Gastroesophageal sphincter (tissue), 4 donors: ENCODE measurements around the gene MSRB1. TPM values are rescaled to one million over a fixed set of nuclear protein-coding genes. Genes with fewer than 3 reads are reported as not detected.

ENCODE experiments used
- ATAC-seq: fragments of 150-250 bp; one replicate; pipeline ENCODE4 v1.9.1; 2016; ENCODE audit warnings: mild to moderate bottlenecking, moderate library complexity
- H3K27ac ChIP-seq, 4 donors: fragments of 200-600 bp; sonication (generic) in 3 of 4; 1 replicate in 3 of 4; 2 replicates in 1 of 4; pipeline ENCODE4 v1.5.1; 2016 to 2019
- H3K27me3 ChIP-seq: fragments of 200-600 bp; sonication (generic); one replicate; pipeline ENCODE4 v1.5.1; 2019
- H3K36me3 ChIP-seq, 2 donors: fragments of 200-600 bp; sonication (generic); one replicate each; pipeline ENCODE4 v1.5.1; 2019; ENCODE audit warnings: control low read depth in 1 of 2
- H3K4me1 ChIP-seq, 3 donors: fragments of 200-600 bp; sonication (generic); 1 replicate in 2 of 3; 2 replicates in 1 of 3; pipeline ENCODE4 v1.5.1; 2016 to 2019; ENCODE audit warnings: control low read depth in 2 of 3
- H3K4me3 ChIP-seq, 2 donors: fragments of 200-600 bp; sonication (generic); one replicate each; pipeline ENCODE4 v1.5.1; 2019; ENCODE audit warnings: mild to moderate bottlenecking in 1 of 2, moderate library complexity in 1 of 2
- H3K9me3 ChIP-seq, 3 donors: fragments of 200-600 bp; sonication (generic); one replicate each; pipeline ENCODE4 v1.5.1; 2017 to 2019; ENCODE audit warnings: control low read depth in 2 of 3
- CTCF ChIP-seq, 4 experiments: fragments of 200-600 bp in 2 of 4; fragments of 450-650 bp in 2 of 4; sonication (generic) in 1 of 4; IDR thresholded peaks; one replicate each; pipeline ENCODE4 v1.5.1; 2017 to 2019; ENCODE audit warnings: antibody characterized with exemption in 4 of 4, mild to moderate bottlenecking in 2 of 4, moderate library complexity in 2 of 4
- EP300 ChIP-seq: sonication (generic); formaldehyde crosslinking; IDR thresholded peaks from one replicate; pipeline ENCODE4 v1.6.1; 2017; ENCODE audit warnings: antibody characterized with exemption, mild to moderate bottlenecking
- POLR2A ChIP-seq, 2 donors: fragments of 450-650 bp; IDR thresholded peaks; one replicate each; pipeline ENCODE4 v1.6.1; 2017; ENCODE audit warnings: antibody characterized with exemption in 2 of 2, mild to moderate bottlenecking in 2 of 2, moderate library complexity in 1 of 2
- POLR2AphosphoS5 ChIP-seq: sonication (generic); formaldehyde crosslinking; IDR thresholded peaks from one replicate; pipeline ENCODE4 v1.6.1; 2017; ENCODE audit warnings: antibody characterized with exemption
- WGBS, 2 donors: methylation state at CpG; one replicate each; pipeline ENCODE4 v1.1.5; 2018; ENCODE audit warnings: low coverage in 1 of 2; 5-methylcytosine and 5-hydroxymethylcytosine counted together
- total RNA-seq, 4 donors: library from RNA; depleted of rRNA; stranded (reverse); fragments of >200 nt; gene quantifications; one replicate each; pipeline ENCODE4 v1.1.0, GENCODE V29; 2016

Gene MSRB1
- total RNA-seq, 4 donors from 2014 or later: 23.8 to 53.7 (median 44.8) TPM

GRCh38 chr16:1917665-1918350 is 25.2 kb downstream of the MSRB1 start:
- no peak for ATAC-seq
- Histone ChIP-seq H3K4me3 (peak overlapping the region in 1 of 2 donors; percentile 16), H3K9me3 (no peaks in the 10 kb centered on the region), H3K4me1 (peaks cover 0 to 14% (median 0%) of the 10 kb centered on the region in 3 donors), H3K27me3 (peaks cover 99% of the 10 kb centered on the region), H3K27ac (no peak overlapping the region), H3K36me3 (no peaks in the 10 kb centered on the region)
- 0% methylated on average over 2 of the region's 81 CpGs; no CpG with 5 or more reads in 1 of the 2 donors for WGBS, 2 donors
- TF ChIP-seq EP300 (no peak), CTCF (IDR thresholded peaks at IDR 0.05) (no peak), POLR2A (IDR thresholded peaks at IDR 0.05) (no peak), POLR2AphosphoS5 (no peak)

- peaks cover 0 to 14% (median 0%) of the 10 kb centered on the region in 3 donors for H3K4me1 ChIP-seq
- H3K27ac ChIP-seq: no peak overlapping the region
- H3K27me3 ChIP-seq: peaks cover 92% of the 10 kb centered on the region
- no peak for TF ChIP-seq POLR2A (IDR thresholded peaks at IDR 0.05)
- no peak for TF ChIP-seq CTCF (IDR thresholded peaks at IDR 0.05)
- TF ChIP-seq POLR2AphosphoS5: no peak
- no peak for TF ChIP-seq EP300
- ATAC-seq: no peak
- H3K9me3 ChIP-seq: no peaks in the 10 kb centered on the region
- no peak overlapping the region for H3K4me3 ChIP-seq
- no peaks in the 10 kb centered on the region for H3K36me3 ChIP-seq
- WGBS, 2 donors: 0% methylated on average over 1 of the region's 22 CpGs; no CpG with 5 or more reads in 1 of the 2 donors
These were observed 25.8 kb downstream of the MSRB1 start for GRCh38 chr16:1917056-1917664.

- Histone ChIP-seq H3K9me3 (no peaks in the 10 kb centered on the region), H3K27me3 (peaks cover 87% of the 10 kb centered on the region), H3K4me3 (no peak overlapping the region), H3K36me3 (no peaks in the 10 kb centered on the region), H3K4me1 (peaks cover 0 to 14% (median 0%) of the 10 kb centered on the region in 3 donors), H3K27ac (no peak overlapping the region)
- no peak for ATAC-seq
- TF ChIP-seq POLR2A (IDR thresholded peaks at IDR 0.05): no peak
- TF ChIP-seq POLR2AphosphoS5: no peak
- TF ChIP-seq EP300: no peak
- TF ChIP-seq CTCF (IDR thresholded peaks at IDR 0.05): no peak
- 10 to 20% methylated on average over 1 to 2 of the region's 5 CpGs for WGBS, 2 donors
These were observed 26.4 kb downstream of the MSRB1 start for GRCh38 chr16:1916640-1916990.

DNA sequence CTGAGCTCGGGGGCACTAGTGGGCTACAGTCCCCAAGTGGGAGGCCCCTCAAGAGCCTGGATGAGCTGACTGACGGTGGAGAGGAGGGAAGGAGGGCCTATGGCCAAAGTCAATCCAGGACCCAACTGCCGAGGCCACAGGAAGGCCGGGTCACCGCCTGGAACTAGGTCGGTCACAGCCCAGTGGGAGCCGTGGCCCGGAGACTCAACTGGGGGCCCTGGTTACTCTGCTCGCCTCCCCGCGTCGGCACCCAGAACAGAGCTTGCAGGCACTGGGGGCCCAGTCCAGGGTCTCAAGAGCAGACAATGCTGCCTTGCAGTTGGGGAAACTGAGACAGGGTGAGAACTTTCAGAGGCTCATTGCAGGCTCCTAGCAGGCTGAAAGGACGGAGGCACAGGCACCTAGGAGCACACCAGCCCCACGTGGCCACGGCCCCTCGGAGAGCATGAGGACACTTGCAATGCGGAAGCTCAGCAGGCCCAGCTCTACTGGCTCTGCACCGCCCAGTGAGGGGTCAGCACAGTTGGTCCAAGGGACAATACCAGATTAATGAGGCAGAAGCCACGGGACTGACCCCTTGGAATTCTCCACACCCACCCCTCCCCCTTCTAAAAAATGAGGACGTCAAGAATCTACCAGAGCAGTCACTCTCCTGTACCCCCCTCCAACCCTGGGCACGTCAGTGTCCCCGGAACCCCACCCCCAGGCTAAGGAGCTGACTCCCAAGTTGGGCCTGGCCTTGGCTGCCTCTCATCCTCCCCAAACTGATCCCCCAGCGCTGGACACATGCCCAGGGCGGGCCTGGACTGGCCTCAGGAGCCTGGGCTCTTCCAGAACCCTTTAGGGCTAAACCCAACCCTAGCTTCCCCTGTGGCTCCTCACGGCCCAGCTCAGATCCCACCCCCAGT is 27.0 kb downstream of the MSRB1 start:
- Histone ChIP-seq H3K36me3 (no peaks in the 10 kb centered on the region), H3K4me3 (no peak overlapping the region), H3K4me1 (peaks cover 0 to 14% (median 0%) of the 10 kb centered on the region in 3 donors), H3K27me3 (peaks cover 81% of the 10 kb centered on the region), H3K9me3 (no peaks in the 10 kb centered on the region), H3K27ac (no peak overlapping the region)
- no peak for ATAC-seq
- no peak for TF ChIP-seq POLR2AphosphoS5
- no peak for TF ChIP-seq POLR2A (IDR thresholded peaks at IDR 0.05)
- no peak for TF ChIP-seq EP300
- TF ChIP-seq CTCF (IDR thresholded peaks at IDR 0.05): no peak
- WGBS, 2 donors: 0 to 53% methylated on average over 1 to 3 of the region's 25 CpGs
